Thoracic aorta (tissue), 2 donors: Measurements from ENCODE around the gene TPD52L1. TPM values are rescaled to one million over a fixed set of nuclear protein-coding genes. Genes with fewer than 3 reads are reported as not detected.
A peak's percentile ranks its signal among the peaks of the same experiment; 100 is the strongest.

ENCODE experiments used
- ATAC-seq: fragments of 150-250 bp; one replicate; pipeline ENCODE4 v1.8.0; 2017; ENCODE audit warnings: low read depth; ENCODE audit not compliant: insufficient number of reproducible peaks, low FRiP score
- DNase-seq: peaks from one replicate; pipeline ENCODE4 v3.0.0-alpha.2; 2020; ENCODE audit warnings: low spot score
- H3K27ac ChIP-seq, 2 donors: fragments of 200-600 bp; sonication (generic); 1 replicate in 1 of 2; 2 replicates in 1 of 2; pipeline ENCODE4 v1.5.1; 2016; ENCODE audit warnings: mild to moderate bottlenecking in 2 of 2, moderate library complexity in 2 of 2
- H3K27me3 ChIP-seq: fragments of 200-600 bp; sonication (generic); replicated peaks from 2 replicates; pipeline ENCODE4 v1.6.0; 2016; ENCODE audit warnings: mild to moderate bottlenecking; ENCODE audit not compliant: insufficient read depth
- H3K36me3 ChIP-seq: fragments of 200-600 bp; sonication (generic); one replicate; pipeline ENCODE4 v1.5.1; 2016
- H3K4me1 ChIP-seq, 2 donors: fragments of 200-600 bp; sonication (generic); 1 replicate in 1 of 2; 2 replicates in 1 of 2; pipeline versions ENCODE4 v1.5.1 to v1.6.0; 2016; ENCODE audit warnings: low read depth in 2 of 2, mild to moderate bottlenecking in 1 of 2; ENCODE audit not compliant: control insufficient read depth in 1 of 2
- H3K4me3 ChIP-seq: fragments of 200-600 bp; sonication (generic); 2 replicates; pipeline ENCODE4 v1.5.1; 2016; ENCODE audit warnings: mild to moderate bottlenecking
- H3K9me3 ChIP-seq: fragments of 200-600 bp; sonication (generic); 2 replicates; pipeline ENCODE4 v1.5.1; 2016
- total RNA-seq, 2 donors: library from RNA; depleted of rRNA; stranded (reverse); fragments of >200 nt; gene quantifications; one replicate each; pipeline versions ENCODE4 v1.1.0 to v1.2.3, GENCODE V29; 2016
- TF ChIP-seq, protein P1 (sequence below): fragments of 200-600 bp; sonication (generic); IDR thresholded peaks from one replicate; pipeline ENCODE4 v1.5.1; 2019; ENCODE audit warnings: antibody characterized with exemption

Gene TPD52L1
- total RNA-seq, 2 donors from 2014 or later: 37.1 to 73.5 TPM

DNA sequence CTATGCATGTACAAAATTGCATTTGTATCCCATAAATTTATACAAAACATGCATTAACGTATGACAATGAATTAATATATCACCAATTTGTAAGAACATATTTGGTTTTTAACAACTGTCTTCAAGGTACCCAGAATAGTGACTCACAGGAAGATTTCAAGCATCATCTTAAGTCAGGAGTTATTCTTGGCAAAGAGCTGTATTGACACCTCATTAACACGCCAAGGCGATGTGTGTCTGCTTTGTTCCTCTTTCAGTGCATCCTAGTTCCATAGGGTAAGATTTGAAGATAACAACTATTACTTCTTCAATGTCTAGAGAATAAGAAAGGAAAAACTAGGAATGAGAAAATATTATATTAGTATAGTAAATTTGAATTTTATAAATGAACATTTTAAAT lies 35.8 kb upstream of the TPD52L1 start:
- Histone ChIP-seq H3K9me3 (no peaks in the 10 kb centered on the region), H3K4me3 (no peak overlapping the region), H3K36me3 (no peaks in the 10 kb centered on the region), H3K27ac (no peak overlapping the region), H3K27me3 (no peaks in the 10 kb centered on the region), H3K4me1 (peaks cover 0 to 4% of the 10 kb centered on the region in 2 donors)
- no peak for ATAC-seq
- TF ChIP-seq, protein P1, sequence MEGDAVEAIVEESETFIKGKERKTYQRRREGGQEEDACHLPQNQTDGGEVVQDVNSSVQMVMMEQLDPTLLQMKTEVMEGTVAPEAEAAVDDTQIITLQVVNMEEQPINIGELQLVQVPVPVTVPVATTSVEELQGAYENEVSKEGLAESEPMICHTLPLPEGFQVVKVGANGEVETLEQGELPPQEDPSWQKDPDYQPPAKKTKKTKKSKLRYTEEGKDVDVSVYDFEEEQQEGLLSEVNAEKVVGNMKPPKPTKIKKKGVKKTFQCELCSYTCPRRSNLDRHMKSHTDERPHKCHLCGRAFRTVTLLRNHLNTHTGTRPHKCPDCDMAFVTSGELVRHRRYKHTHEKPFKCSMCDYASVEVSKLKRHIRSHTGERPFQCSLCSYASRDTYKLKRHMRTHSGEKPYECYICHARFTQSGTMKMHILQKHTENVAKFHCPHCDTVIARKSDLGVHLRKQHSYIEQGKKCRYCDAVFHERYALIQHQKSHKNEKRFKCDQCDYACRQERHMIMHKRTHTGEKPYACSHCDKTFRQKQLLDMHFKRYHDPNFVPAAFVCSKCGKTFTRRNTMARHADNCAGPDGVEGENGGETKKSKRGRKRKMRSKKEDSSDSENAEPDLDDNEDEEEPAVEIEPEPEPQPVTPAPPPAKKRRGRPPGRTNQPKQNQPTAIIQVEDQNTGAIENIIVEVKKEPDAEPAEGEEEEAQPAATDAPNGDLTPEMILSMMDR: no peak
- DNase-seq: no peak

GRCh38 chr6:125120054-125120590 lies 33.5 kb upstream of the TPD52L1 start:
- H3K27ac ChIP-seq: no peak overlapping the region
- ATAC-seq (no peak), DNase-seq (no peak)
- H3K36me3 ChIP-seq: no peaks in the 10 kb centered on the region
- no peaks in the 10 kb centered on the region for H3K27me3 ChIP-seq
- TF ChIP-seq, protein P1: no peak
- no peaks in the 10 kb centered on the region for H3K9me3 ChIP-seq
- peaks cover 0 to 16% of the 10 kb centered on the region in 2 donors for H3K4me1 ChIP-seq
- H3K4me3 ChIP-seq: no peak overlapping the region

DNA sequence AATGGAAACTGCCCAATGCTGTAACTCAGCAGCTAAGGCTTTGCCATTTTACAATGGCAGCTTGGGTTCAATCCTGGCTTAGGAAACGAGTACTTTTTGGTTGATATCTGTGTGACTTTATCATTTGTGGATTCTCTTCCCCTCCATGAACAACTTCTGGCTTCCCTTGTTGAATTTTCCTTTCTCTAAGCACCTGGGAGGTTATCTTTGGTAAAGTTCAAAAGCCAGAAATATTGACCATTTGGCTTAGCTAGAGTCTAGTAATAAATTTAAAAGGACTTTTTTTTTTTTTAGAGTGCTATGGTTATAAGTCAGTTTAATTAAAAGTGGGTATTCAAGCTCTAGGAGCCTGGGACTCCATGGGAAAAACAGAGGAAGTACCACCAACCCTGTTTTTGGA lies 31.7 kb upstream of the TPD52L1 start:
- Histone ChIP-seq H3K27me3 (no peaks in the 10 kb centered on the region), H3K36me3 (no peaks in the 10 kb centered on the region), H3K4me1 (peaks cover 0 to 16% of the 10 kb centered on the region in 2 donors), H3K9me3 (no peaks in the 10 kb centered on the region), H3K4me3 (no peak overlapping the region), H3K27ac (no peak overlapping the region)
- ATAC-seq (no peak), DNase-seq (no peak)
- TF ChIP-seq, protein P1: no peak

DNA sequence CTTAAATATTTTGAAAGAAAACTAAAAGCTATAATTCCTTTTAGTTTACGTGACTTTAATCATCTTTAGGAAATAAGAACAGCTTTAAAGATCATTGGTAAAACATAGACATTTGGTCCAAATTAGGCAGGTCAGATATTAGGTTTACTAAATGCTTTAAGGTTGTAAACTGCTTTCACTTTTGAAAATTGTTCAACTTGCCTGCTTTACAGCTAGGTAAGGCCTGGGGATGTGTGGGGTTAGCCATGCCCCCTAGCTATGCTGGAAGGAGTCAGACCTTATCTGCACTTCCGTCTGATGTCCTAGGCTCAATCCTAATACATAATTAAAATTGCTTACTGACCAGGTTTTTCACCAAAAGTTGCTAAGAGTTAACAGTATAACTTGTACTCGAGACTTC lies 30.5 kb upstream of the TPD52L1 start:
- DNase-seq: no peak
- Histone ChIP-seq H3K27ac (no peak overlapping the region), H3K4me1 (peaks cover 0 to 16% of the 10 kb centered on the region in 2 donors), H3K27me3 (no peaks in the 10 kb centered on the region), H3K36me3 (no peaks in the 10 kb centered on the region), H3K4me3 (peak overlapping the region; percentile 47), H3K9me3 (no peaks in the 10 kb centered on the region)
- TF ChIP-seq, protein P1: no peak
- no peak for ATAC-seq

DNA sequence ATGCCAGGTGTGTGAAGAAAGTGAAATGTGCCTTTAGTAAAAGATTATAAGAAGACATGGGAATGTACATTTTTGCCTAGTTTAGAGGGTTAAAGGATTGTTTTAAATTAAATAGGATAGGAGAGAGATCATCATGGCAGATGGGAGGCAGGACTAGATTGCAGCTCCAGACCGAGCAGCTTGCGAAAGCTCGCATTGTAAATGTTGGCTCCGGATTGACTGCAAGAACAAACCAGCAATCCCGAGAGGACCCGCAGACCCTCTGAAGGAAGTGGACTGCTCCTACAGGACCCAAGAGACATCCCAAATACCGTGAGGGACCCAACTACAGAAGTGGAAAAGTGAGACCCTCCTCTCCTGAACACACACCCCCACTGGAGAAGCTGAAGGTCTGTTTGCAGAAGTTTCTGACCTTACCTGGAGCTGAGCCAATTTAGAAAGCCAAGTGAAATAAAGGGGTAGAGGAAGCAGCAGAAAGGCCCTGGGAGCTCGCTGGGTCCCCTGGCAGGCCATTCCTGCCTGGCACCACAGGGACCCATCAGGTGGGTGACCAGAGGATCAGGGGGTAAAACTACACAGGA lies 30.0 kb upstream of the TPD52L1 start:
- DNase-seq: no peak
- Histone ChIP-seq H3K4me3 (peak overlapping the region; percentile 47), H3K4me1 (peaks cover 0 to 16% of the 10 kb centered on the region in 2 donors), H3K9me3 (no peaks in the 10 kb centered on the region), H3K27ac (no peak overlapping the region), H3K36me3 (no peaks in the 10 kb centered on the region), H3K27me3 (no peaks in the 10 kb centered on the region)
- TF ChIP-seq, protein P1: no peak
- ATAC-seq: no peak
